ENCODE results near the gene TAS2R50. TPM values are rescaled to one million over a fixed set of nuclear protein-coding genes. Genes with fewer than 3 reads are reported as not detected.

The TAS2R50 gene
- total RNA-seq, 3 donors from 2014 or later: 4.0 to 6.2 (median 4.2) TPM

GRCh38 chr12:10957741-10958140, 29.0 kb downstream of the TAS2R50 start:
- intact Hi-C loops (cut with DNase I; ENCODE audit: low total_unique reads): no loop called here
- DNase-seq (ENCODE audit: low spot score in 2 of 2): no peak
- no peaks in the 10 kb centered on the region for H3K36me3 ChIP-seq

GRCh38 chr12:10956085-10956484, 30.6 kb downstream of the TAS2R50 start:
- intact Hi-C loops (cut with DNase I; ENCODE audit: low total_unique reads): no loop called here
- TF ChIP-seq POLR2A (IDR thresholded peaks at IDR 0.05) (no peak), POLR2AphosphoS5 (IDR thresholded peaks at IDR 0.05) (no peak)
- TF ChIP-seq, protein P1, sequence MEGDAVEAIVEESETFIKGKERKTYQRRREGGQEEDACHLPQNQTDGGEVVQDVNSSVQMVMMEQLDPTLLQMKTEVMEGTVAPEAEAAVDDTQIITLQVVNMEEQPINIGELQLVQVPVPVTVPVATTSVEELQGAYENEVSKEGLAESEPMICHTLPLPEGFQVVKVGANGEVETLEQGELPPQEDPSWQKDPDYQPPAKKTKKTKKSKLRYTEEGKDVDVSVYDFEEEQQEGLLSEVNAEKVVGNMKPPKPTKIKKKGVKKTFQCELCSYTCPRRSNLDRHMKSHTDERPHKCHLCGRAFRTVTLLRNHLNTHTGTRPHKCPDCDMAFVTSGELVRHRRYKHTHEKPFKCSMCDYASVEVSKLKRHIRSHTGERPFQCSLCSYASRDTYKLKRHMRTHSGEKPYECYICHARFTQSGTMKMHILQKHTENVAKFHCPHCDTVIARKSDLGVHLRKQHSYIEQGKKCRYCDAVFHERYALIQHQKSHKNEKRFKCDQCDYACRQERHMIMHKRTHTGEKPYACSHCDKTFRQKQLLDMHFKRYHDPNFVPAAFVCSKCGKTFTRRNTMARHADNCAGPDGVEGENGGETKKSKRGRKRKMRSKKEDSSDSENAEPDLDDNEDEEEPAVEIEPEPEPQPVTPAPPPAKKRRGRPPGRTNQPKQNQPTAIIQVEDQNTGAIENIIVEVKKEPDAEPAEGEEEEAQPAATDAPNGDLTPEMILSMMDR (IDR thresholded peaks at IDR 0.05): no peak
- DNase-seq (ENCODE audit: low spot score in 2 of 2): no peak
- Histone ChIP-seq H3K4me3 (no peak overlapping the region), H3K36me3 (no peaks in the 10 kb centered on the region), H3K27me3 (no peaks in the 10 kb centered on the region), H3K27ac (no peak overlapping the region), H3K9me3 (peaks cover 0 to 10% of the 10 kb centered on the region in 2 donors), H3K4me1 (no peaks in the 10 kb centered on the region)

More at GRCh38 chr12:10957741-10958140, 29.0 kb downstream of the TAS2R50 start:
- H3K27me3 ChIP-seq: no peaks in the 10 kb centered on the region
- no peak overlapping the region for H3K4me3 ChIP-seq
- no peak overlapping the region for H3K27ac ChIP-seq
- TF ChIP-seq POLR2A (IDR thresholded peaks at IDR 0.05) (no peak), POLR2AphosphoS5 (IDR thresholded peaks at IDR 0.05) (no peak)
- TF ChIP-seq, protein P1 (IDR thresholded peaks at IDR 0.05): no peak
- H3K4me1 ChIP-seq: no peaks in the 10 kb centered on the region
- peaks cover 0 to 10% of the 10 kb centered on the region in 2 donors for H3K9me3 ChIP-seq

DNA sequence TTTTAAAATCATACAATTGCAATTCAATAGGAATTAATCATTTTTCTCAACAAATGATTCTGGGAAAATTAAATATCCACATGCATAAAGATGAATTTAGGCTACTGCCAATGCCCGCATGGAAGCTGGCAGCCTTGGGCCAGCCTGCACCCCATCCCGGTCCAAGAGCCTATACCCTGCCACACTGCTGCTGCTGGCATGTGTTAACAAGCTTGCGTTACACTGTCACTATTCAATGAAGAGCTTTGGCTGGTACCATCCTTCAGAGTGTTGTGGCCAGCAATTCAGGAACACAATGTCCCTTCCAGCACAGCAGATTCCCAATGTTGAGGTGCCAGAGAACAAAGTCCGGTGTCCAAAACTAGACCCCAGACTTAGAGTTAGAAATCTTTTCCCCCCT, 34.1 kb downstream of the TAS2R50 start:
- H3K36me3 ChIP-seq: no peaks in the 10 kb centered on the region
- H3K27me3 ChIP-seq: no peaks in the 10 kb centered on the region

DNA sequence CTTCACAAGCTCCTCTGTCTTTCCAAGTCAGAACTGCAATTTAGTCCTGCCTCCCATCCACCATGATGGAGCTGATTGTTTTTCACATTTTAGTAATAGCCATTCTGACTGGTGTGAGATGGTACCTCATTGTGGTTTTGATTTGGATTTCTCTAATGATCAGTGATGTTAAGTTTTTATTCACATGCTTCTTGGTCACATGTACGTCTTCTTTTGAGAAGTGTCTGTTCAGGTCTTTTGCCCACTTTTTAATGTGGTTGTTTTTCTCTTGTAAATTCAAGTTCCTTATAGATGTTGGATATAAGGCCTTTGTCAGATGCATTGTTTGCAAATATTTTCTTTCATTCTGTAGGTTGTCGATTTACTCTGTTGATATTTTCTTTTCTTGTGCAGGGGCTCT, 43.5 kb downstream of the TAS2R50 start:
- intact Hi-C loops (cut with DNase I; ENCODE audit: low total_unique reads): no loop called here
- TF ChIP-seq POLR2AphosphoS5 (IDR thresholded peaks at IDR 0.05) (no peak), POLR2A (IDR thresholded peaks at IDR 0.05) (no peak)
- TF ChIP-seq, protein P1 (IDR thresholded peaks at IDR 0.05): no peak
- Histone ChIP-seq H3K27ac (no peak overlapping the region), H3K27me3 (no peaks in the 10 kb centered on the region), H3K4me3 (no peak overlapping the region), H3K9me3 (no peaks in the 10 kb centered on the region), H3K36me3 (no peaks in the 10 kb centered on the region), H3K4me1 (no peaks in the 10 kb centered on the region)
- no peak for DNase-seq (ENCODE audit: low spot score in 2 of 2)

More for the DNA sequence above, 34.1 kb downstream of the TAS2R50 start:
- H3K27ac ChIP-seq: no peak overlapping the region
- intact Hi-C loops (cut with DNase I; ENCODE audit: low total_unique reads): no loop called here
- H3K4me1 ChIP-seq: no peaks in the 10 kb centered on the region
- TF ChIP-seq POLR2A (IDR thresholded peaks at IDR 0.05): no peak
- peaks cover 0 to 10% of the 10 kb centered on the region in 2 donors for H3K9me3 ChIP-seq
- DNase-seq (ENCODE audit: low spot score in 2 of 2): no peak
- no peak overlapping the region for H3K4me3 ChIP-seq

DNA sequence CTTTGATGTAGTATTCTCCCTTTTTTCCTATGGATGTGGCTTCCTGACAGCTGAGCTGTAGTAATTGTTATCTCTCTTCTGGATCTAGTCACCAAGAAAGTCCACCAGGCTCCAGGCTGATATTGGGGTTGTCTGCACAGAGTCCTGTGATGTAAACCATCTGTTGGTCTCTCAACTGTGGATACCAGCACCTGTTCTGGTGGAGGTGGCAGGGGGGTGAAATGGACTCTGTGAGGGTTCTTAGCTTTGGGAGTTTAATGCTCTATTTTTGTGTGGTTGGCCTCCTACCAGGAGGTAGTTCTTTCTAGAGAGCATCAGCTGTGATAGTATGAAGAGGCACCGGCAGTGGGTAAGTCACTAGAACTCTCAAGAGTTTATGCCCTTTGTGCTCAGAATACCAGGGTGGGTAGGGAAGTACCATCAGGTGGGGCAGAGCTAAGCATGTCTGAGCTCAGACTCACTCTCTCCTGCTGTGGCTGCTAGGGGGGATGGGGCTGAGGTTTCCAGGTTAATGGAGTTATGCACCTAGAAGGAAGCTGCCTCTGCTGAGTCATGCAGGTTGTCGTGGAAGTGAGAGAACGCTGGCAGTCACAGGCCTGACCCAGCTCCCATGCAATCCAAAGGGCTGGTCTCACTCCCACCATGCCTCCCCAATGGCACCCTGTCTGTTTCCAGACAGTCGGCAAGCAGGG, 44.6 kb downstream of the TAS2R50 start:
- no peak for DNase-seq (ENCODE audit: low spot score in 2 of 2)
- H3K27ac ChIP-seq: no peak overlapping the region

More for the DNA sequence above, 44.6 kb downstream of the TAS2R50 start:
- no peak for TF ChIP-seq POLR2AphosphoS5 (IDR thresholded peaks at IDR 0.05)
- TF ChIP-seq POLR2A (IDR thresholded peaks at IDR 0.05): no peak
- TF ChIP-seq, protein P1 (IDR thresholded peaks at IDR 0.05): no peak
- no peaks in the 10 kb centered on the region for H3K36me3 ChIP-seq
- H3K4me1 ChIP-seq: no peaks in the 10 kb centered on the region
- no peaks in the 10 kb centered on the region for H3K9me3 ChIP-seq
- H3K27me3 ChIP-seq: no peaks in the 10 kb centered on the region
- H3K4me3 ChIP-seq: no peak overlapping the region
- intact Hi-C loops (cut with DNase I; ENCODE audit: low total_unique reads): no loop called here

Data from breast epithelium (tissue), 4 donors.